ENCODE data around the gene KAZN. TPM values are rescaled to one million over a fixed set of nuclear protein-coding genes. Genes with fewer than 3 reads are reported as not detected.

Gene KAZN
- total and polyA plus RNA-seq, 2 donors from 2014 or later = 17.4 to 60.8 TPM

DNA sequence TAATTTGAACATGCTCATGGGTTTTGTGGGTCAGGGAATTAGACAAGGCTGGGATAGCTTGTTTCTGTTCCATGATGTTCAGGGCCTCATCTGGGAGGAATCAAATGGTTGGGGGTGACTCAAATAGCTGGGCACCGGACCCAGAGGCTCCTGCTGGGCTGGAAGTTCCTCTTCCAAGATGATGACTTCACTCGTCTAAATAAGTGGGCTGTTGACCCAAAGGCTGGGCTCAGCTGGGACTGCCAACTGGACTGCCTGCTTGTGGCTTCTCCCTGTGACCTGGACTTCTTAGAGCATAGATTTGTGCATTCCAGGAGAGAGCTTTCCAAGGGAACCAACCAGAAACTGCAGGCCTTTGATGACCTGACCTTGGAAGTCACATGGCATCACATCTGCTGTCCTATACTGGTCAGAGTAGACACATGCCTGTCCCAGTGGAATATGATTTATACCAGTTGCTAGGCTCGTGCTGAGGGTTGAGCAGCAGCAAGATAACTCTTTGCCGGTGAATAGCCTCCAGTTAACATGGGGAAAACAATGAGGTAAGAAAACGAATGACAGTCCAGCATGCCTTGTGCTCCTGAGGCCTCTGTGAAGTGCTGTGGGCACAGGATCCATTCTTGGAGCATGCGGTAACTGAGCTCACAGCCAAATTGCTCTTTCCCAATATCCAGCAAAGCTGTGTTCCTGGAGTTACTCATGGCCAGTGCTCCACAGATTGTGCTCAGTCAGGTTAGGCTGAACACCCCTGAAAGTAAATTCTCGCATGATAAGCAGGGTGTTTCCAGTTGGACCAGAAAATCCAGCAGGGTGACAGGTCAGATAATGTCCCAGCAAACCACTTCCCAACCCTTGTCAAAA lies 282.2 kb downstream of the KAZN start:
- peaks cover 0 to 12% (median 0%) of the 10 kb centered on the region in 3 donors for H3K4me1 ChIP-seq (ENCODE audit: control insufficient read depth in 2 of 3, insufficient read depth in 2 of 3, low read depth in 1 of 3, low read length in 3 of 3)
- no peak overlapping the region for H3K4me3 ChIP-seq (ENCODE audit: low read length in 3 of 3)
- DNase-seq = no peak
- TF ChIP-seq, protein P1, sequence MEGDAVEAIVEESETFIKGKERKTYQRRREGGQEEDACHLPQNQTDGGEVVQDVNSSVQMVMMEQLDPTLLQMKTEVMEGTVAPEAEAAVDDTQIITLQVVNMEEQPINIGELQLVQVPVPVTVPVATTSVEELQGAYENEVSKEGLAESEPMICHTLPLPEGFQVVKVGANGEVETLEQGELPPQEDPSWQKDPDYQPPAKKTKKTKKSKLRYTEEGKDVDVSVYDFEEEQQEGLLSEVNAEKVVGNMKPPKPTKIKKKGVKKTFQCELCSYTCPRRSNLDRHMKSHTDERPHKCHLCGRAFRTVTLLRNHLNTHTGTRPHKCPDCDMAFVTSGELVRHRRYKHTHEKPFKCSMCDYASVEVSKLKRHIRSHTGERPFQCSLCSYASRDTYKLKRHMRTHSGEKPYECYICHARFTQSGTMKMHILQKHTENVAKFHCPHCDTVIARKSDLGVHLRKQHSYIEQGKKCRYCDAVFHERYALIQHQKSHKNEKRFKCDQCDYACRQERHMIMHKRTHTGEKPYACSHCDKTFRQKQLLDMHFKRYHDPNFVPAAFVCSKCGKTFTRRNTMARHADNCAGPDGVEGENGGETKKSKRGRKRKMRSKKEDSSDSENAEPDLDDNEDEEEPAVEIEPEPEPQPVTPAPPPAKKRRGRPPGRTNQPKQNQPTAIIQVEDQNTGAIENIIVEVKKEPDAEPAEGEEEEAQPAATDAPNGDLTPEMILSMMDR (IDR thresholded peaks at IDR 0.05; ENCODE audit: borderline replicate concordance, extremely low read depth, insufficient read depth) = no peak
- H3K27me3 ChIP-seq (ENCODE audit: control insufficient read depth, insufficient read depth, low read length) = no peaks in the 10 kb centered on the region
- no peak overlapping the region for H3K27ac ChIP-seq (ENCODE audit: low read depth in 2 of 2, low read length in 2 of 2)
- intact Hi-C loops (cut with DNase I) = no loop called here
- no peak overlapping the region for H3K9ac ChIP-seq (ENCODE audit: low read length in 3 of 3)
- no peaks in the 10 kb centered on the region for H3K36me3 ChIP-seq (ENCODE audit: control insufficient read depth in 2 of 3, insufficient read depth in 3 of 3, low read length in 3 of 3)
- no peaks in the 10 kb centered on the region for H3K9me3 ChIP-seq (ENCODE audit: control insufficient read depth in 2 of 3, insufficient read depth in 1 of 3, low read length in 3 of 3)
- FAIRE-seq = no peak

- no peak overlapping the region for H3K4me3 ChIP-seq (ENCODE audit: low read length in 3 of 3)
- no peak for DNase-seq
- no peak overlapping the region for H3K27ac ChIP-seq (ENCODE audit: low read depth in 2 of 2, low read length in 2 of 2)
- intact Hi-C loops (cut with DNase I) = no loop called here
- H3K4me1 ChIP-seq (ENCODE audit: control insufficient read depth in 2 of 3, insufficient read depth in 2 of 3, low read depth in 1 of 3, low read length in 3 of 3) = peaks cover 0 to 12% (median 0%) of the 10 kb centered on the region in 3 donors
- H3K9me3 ChIP-seq (ENCODE audit: control insufficient read depth in 2 of 3, insufficient read depth in 1 of 3, low read length in 3 of 3) = no peaks in the 10 kb centered on the region
- FAIRE-seq = no peak
- H3K9ac ChIP-seq (ENCODE audit: low read length in 3 of 3) = no peak overlapping the region
- H3K27me3 ChIP-seq (ENCODE audit: control insufficient read depth, insufficient read depth, low read length) = no peaks in the 10 kb centered on the region
- TF ChIP-seq, protein P1 (IDR thresholded peaks at IDR 0.05; ENCODE audit: borderline replicate concordance, extremely low read depth, insufficient read depth) = no peak
- H3K36me3 ChIP-seq (ENCODE audit: control insufficient read depth in 2 of 3, insufficient read depth in 3 of 3, low read length in 3 of 3) = no peaks in the 10 kb centered on the region
Measured at GRCh38 chr1:14881775-14882672, 283.5 kb downstream of the KAZN start.

GRCh38 chr1:14884614-14885175 lies 286.2 kb downstream of the KAZN start:
- no peak for FAIRE-seq

More at GRCh38 chr1:14884614-14885175, 286.2 kb downstream of the KAZN start:
- no peak for DNase-seq
- H3K9me3 ChIP-seq (ENCODE audit: control insufficient read depth in 2 of 3, insufficient read depth in 1 of 3, low read length in 3 of 3) = no peaks in the 10 kb centered on the region
- H3K4me1 ChIP-seq (ENCODE audit: control insufficient read depth in 2 of 3, insufficient read depth in 2 of 3, low read depth in 1 of 3, low read length in 3 of 3) = peaks cover 0 to 12% (median 0%) of the 10 kb centered on the region in 3 donors
- no peak overlapping the region for H3K9ac ChIP-seq (ENCODE audit: low read length in 3 of 3)
- H3K27ac ChIP-seq (ENCODE audit: low read depth in 2 of 2, low read length in 2 of 2) = no peak overlapping the region
- no peaks in the 10 kb centered on the region for H3K27me3 ChIP-seq (ENCODE audit: control insufficient read depth, insufficient read depth, low read length)
- no peak overlapping the region for H3K4me3 ChIP-seq (ENCODE audit: low read length in 3 of 3)
- H3K36me3 ChIP-seq (ENCODE audit: control insufficient read depth in 2 of 3, insufficient read depth in 3 of 3, low read length in 3 of 3) = no peaks in the 10 kb centered on the region
- TF ChIP-seq, protein P1 (IDR thresholded peaks at IDR 0.05; ENCODE audit: borderline replicate concordance, extremely low read depth, insufficient read depth) = no peak
- intact Hi-C loops (cut with DNase I) = no loop called here

Data from kidney (tissue), 14 donors.